Fibroblast of the aortic adventitia (primary cell): ENCODE measurements around the gene BAD. TPM values are rescaled to one million over a fixed set of nuclear protein-coding genes. Genes with fewer than 3 reads are reported as not detected.
A peak's percentile ranks its signal among the peaks of the same experiment; 100 is the strongest.

Source experiments
- DNase-seq: peaks from one replicate; pipeline ENCODE4 v3.0.0-alpha.2; 2010; ENCODE audit warnings: low read depth
- H3K4me3 ChIP-seq: 2 replicates; pipeline ENCODE4 v1.5.1; 2011; ENCODE audit warnings: low read depth, mild to moderate bottlenecking, control low read depth, low read length, moderate library complexity
- CTCF ChIP-seq: IDR thresholded peaks from 2 replicates; pipeline ENCODE4 v1.5.1; 2011; ENCODE audit warnings: mild to moderate bottlenecking, low read length, control low read depth, inconsistent platforms; ENCODE audit not compliant: insufficient read depth
- total RNA-seq: library from RNA; depleted of rRNA; stranded (reverse); fragments of >200 nt; gene quantifications from 2 replicates; pipeline ENCODE4 v1.2.3, GENCODE V29; 2012; ENCODE audit warnings: low replicate concordance

Gene BAD
- total RNA-seq, 1 donor: 69.6 TPM

GRCh38 chr11:64245797-64246620 lies 38.5 kb downstream of the BAD start:
- peak; percentile 84 for DNase-seq

GRCh38 chr11:64245401-64245796 lies 39.1 kb downstream of the BAD start:
- peak overlapping the region; percentile 93 for H3K4me3 ChIP-seq
- no peak for TF ChIP-seq CTCF
- no peak for DNase-seq

More at GRCh38 chr11:64245797-64246620, 38.5 kb downstream of the BAD start:
- H3K4me3 ChIP-seq: peak overlapping the region; percentile 93
- no peak for TF ChIP-seq CTCF

- peak overlapping the region; percentile 93 for H3K4me3 ChIP-seq
- no peak for DNase-seq
- TF ChIP-seq CTCF: no peak
These were observed 39.5 kb downstream of the BAD start for GRCh38 chr11:64244966-64245365.

- DNase-seq: no peak
- TF ChIP-seq CTCF: no peak
- H3K4me3 ChIP-seq: no peak overlapping the region
These were observed 40.4 kb downstream of the BAD start for GRCh38 chr11:64244107-64244506.

GRCh38 chr11:64243236-64243854 lies 41.1 kb downstream of the BAD start:
- DNase-seq: no peak
- TF ChIP-seq CTCF: no peak
- H3K4me3 ChIP-seq: peak overlapping the region; percentile 33

GRCh38 chr11:64241491-64242374 lies 42.7 kb downstream of the BAD start:
- H3K4me3 ChIP-seq: peak overlapping the region; percentile 83
- no peak for TF ChIP-seq CTCF
- DNase-seq: no peak
